Tibial artery (tissue), 4 donors: ENCODE measurements around the gene RPL19.

ENCODE experiments used
- DNase-seq, 2 donors: peaks; one replicate each; pipeline ENCODE4 v3.0.0-alpha.2; 2019
- H3K27ac ChIP-seq, 2 donors: fragments of 200-600 bp; sonication (generic) in 1 of 2; 1 replicate in 1 of 2; 2 replicates in 1 of 2; pipeline ENCODE4 v1.5.1; 2018 to 2019; ENCODE audit warnings: mild to moderate bottlenecking in 1 of 2
- H3K27me3 ChIP-seq, 2 donors: fragments of 200-600 bp; sonication (generic) in 1 of 2; one replicate each; pipeline versions ENCODE4 v1.5.1 to v1.6.0; 2016 to 2019
- H3K36me3 ChIP-seq, 3 donors: fragments of 200-600 bp; sonication (generic) in 2 of 3; one replicate each; pipeline ENCODE4 v1.5.1; 2016 to 2019; ENCODE audit warnings: mild to moderate bottlenecking in 2 of 3
- H3K4me1 ChIP-seq, 4 donors: fragments of 200-600 bp; sonication (generic) in 2 of 4; 1 replicate in 3 of 4; 2 replicates in 1 of 4; pipeline ENCODE4 v1.5.1; 2016 to 2019
- H3K4me3 ChIP-seq, 2 donors: fragments of 200-600 bp; sonication (generic) in 1 of 2; 1 replicate in 1 of 2; 2 replicates in 1 of 2; pipeline ENCODE4 v1.5.1; 2018 to 2019; ENCODE audit warnings: mild to moderate bottlenecking in 2 of 2
- H3K9me3 ChIP-seq, 3 donors: fragments of 200-600 bp; sonication (generic) in 1 of 3; one replicate each; pipeline ENCODE4 v1.5.1; 2016 to 2019
- CTCF ChIP-seq, 2 experiments: fragments of 200-600 bp in 1 of 2; fragments of 450-650 bp in 1 of 2; IDR thresholded peaks; one replicate each; pipeline ENCODE4 v1.5.1; 2017 to 2019; ENCODE audit warnings: antibody characterized with exemption in 2 of 2, mild to moderate bottlenecking in 1 of 2, moderate library complexity in 1 of 2
- intact Hi-C: fragments of 100-400 bp; cut with DNase I; formaldehyde crosslinking; loops from one replicate; pipeline ENCODE4 v1.15.0; 2023; ENCODE audit warnings: low total_unique reads

RPL19 gene

GRCh38 chr17:39200070-39200879, at the start of gene RPL19:
TSS of gene RPL19 (plus strand) at chr17:39200283. CDS start at chr17:39200345, 62 bp downstream.
- no peaks in the 10 kb centered on the region for H3K27me3 ChIP-seq
- H3K27ac ChIP-seq: peak within 1 kb of the TSS; percentile 98 to 100
- DNase-seq: peak; percentile 66 to 87
- H3K4me1 ChIP-seq: peaks cover 0 to 46% (median 39%) of the 10 kb centered on the region in 4 donors
- intact Hi-C loops: no loop called here
- peak within 1 kb of the TSS; percentile 81 to 83 for H3K4me3 ChIP-seq
- H3K9me3 ChIP-seq: no peaks in the 10 kb centered on the region
- peak in 1 of 2 experiments; percentile 17 for TF ChIP-seq CTCF (IDR thresholded peaks at IDR 0.05)
- H3K36me3 ChIP-seq: peaks cover 39 to 42% (median 41%) of the 10 kb centered on the region in 3 donors

- H3K27ac ChIP-seq: peak overlapping the region; percentile 36 to 94
- no peaks in the 10 kb centered on the region for H3K9me3 ChIP-seq
- intact Hi-C loops: loop anchor here (5.0 kb wide), 1 partner anchor 168 kb away; no protein-coding TSS in a partner anchor
- H3K27me3 ChIP-seq: peaks cover 0 to 21% of the 10 kb centered on the region in 2 donors
- DNase-seq: no peak
- no peak for TF ChIP-seq CTCF (IDR thresholded peaks at IDR 0.05)
- H3K4me3 ChIP-seq: peak overlapping the region; percentile 62 to 73
- H3K36me3 ChIP-seq: no peaks in the 10 kb centered on the region
- peaks cover 0 to 26% (median 20%) of the 10 kb centered on the region in 4 donors for H3K4me1 ChIP-seq
Measured at GRCh38 chr17:39150795-39151149, 49.3 kb upstream of the RPL19 start.

- H3K27ac ChIP-seq: peak within 1 kb of the TSS; percentile 89 to 94
- no peak for DNase-seq
Measured at GRCh38 chr17:39151150-39151942, 48.7 kb upstream of the RPL19 start, which contains the start of gene PLXDC1. TSS of gene PLXDC1 (minus strand) at chr17:39151637. CDS start at chr17:39151437, 200 bp downstream.

GRCh38 chr17:39151943-39152818, 47.9 kb upstream of the RPL19 start:
- peaks cover 0 to 21% of the 10 kb centered on the region in 2 donors for H3K27me3 ChIP-seq
- intact Hi-C loops: loop anchor here (5.0 kb wide), 1 partner anchor 170 kb away; no protein-coding TSS in a partner anchor
- TF ChIP-seq CTCF (IDR thresholded peaks at IDR 0.05): no peak
- no peaks in the 10 kb centered on the region for H3K9me3 ChIP-seq
- peaks cover 0 to 26% (median 20%) of the 10 kb centered on the region in 4 donors for H3K4me1 ChIP-seq
- H3K27ac ChIP-seq: peak overlapping the region; percentile 89 to 94
- H3K4me3 ChIP-seq: peak overlapping the region; percentile 62 to 73
- no peak for DNase-seq
- H3K36me3 ChIP-seq: no peaks in the 10 kb centered on the region

More at GRCh38 chr17:39151150-39151942, 48.7 kb upstream of the RPL19 start, which contains the start of gene PLXDC1:
- TF ChIP-seq CTCF (IDR thresholded peaks at IDR 0.05): no peak
- H3K27me3 ChIP-seq: peaks cover 0 to 21% of the 10 kb centered on the region in 2 donors
- no peaks in the 10 kb centered on the region for H3K9me3 ChIP-seq
- H3K4me3 ChIP-seq: peak within 1 kb of the TSS; percentile 62 to 73
- H3K36me3 ChIP-seq: no peaks in the 10 kb centered on the region
- intact Hi-C loops: loop anchor here (5.0 kb wide), 1 partner anchor 169 kb away; no protein-coding TSS in a partner anchor
- H3K4me1 ChIP-seq: peaks cover 0 to 26% (median 20%) of the 10 kb centered on the region in 4 donors
